ENCODE measurements around the gene RASGRP4. TPM values are rescaled to one million over a fixed set of nuclear protein-coding genes. Genes with fewer than 3 reads are reported as not detected.

Gene RASGRP4
- total and polyA plus RNA-seq, 4 donors: 1.2 to 2.0 (median 1.6) TPM

- no peaks in the 10 kb centered on the region for H3K27me3 ChIP-seq (ENCODE audit: control insufficient read depth, insufficient read depth, low read length)
- H3K27ac ChIP-seq (ENCODE audit: low read depth, low read length): no peak overlapping the region
- peaks cover 8% of the 10 kb centered on the region for H3K36me3 ChIP-seq (ENCODE audit: control insufficient read depth, insufficient read depth, low read length)
- H3K9me3 ChIP-seq (ENCODE audit: control insufficient read depth, insufficient read depth, low read length): no peaks in the 10 kb centered on the region
- no peak for DNase-seq (ENCODE audit: low read depth in 4 of 6, low spot score in 6 of 6)
- no peak overlapping the region for H3K4me3 ChIP-seq (ENCODE audit: low read depth, low read length)
- no peaks in the 10 kb centered on the region for H3K4me1 ChIP-seq (ENCODE audit: control insufficient read depth, insufficient read depth, low read length)
- 70% methylated on average over 11 of the region's 15 CpGs for WGBS (ENCODE audit: insufficient coverage)
Measured at GRCh38 chr19:38464421-38465082, 38.5 kb upstream of the RASGRP4 start.

GRCh38 chr19:38463365-38463764 is 37.3 kb upstream of the RASGRP4 start:
- no peak for DNase-seq (ENCODE audit: low read depth in 4 of 6, low spot score in 6 of 6)
- Histone ChIP-seq H3K4me3 (ENCODE audit: low read depth, low read length) (no peak overlapping the region), H3K27ac (ENCODE audit: low read depth, low read length) (no peak overlapping the region), H3K27me3 (ENCODE audit: control insufficient read depth, insufficient read depth, low read length) (no peaks in the 10 kb centered on the region), H3K36me3 (ENCODE audit: control insufficient read depth, insufficient read depth, low read length) (peaks cover 8% of the 10 kb centered on the region), H3K9me3 (ENCODE audit: control insufficient read depth, insufficient read depth, low read length) (no peaks in the 10 kb centered on the region), H3K4me1 (ENCODE audit: control insufficient read depth, insufficient read depth, low read length) (no peaks in the 10 kb centered on the region)
- WGBS (ENCODE audit: insufficient coverage): 92% methylated on average over 18 of the region's 18 CpGs

- no peak overlapping the region for H3K27ac ChIP-seq (ENCODE audit: low read depth, low read length)
- no peaks in the 10 kb centered on the region for H3K27me3 ChIP-seq (ENCODE audit: control insufficient read depth, insufficient read depth, low read length)
- 89% methylated on average over 13 of the region's 13 CpGs for WGBS (ENCODE audit: insufficient coverage)
Measured at GRCh38 chr19:38458991-38459390, 33.0 kb upstream of the RASGRP4 start.

DNA sequence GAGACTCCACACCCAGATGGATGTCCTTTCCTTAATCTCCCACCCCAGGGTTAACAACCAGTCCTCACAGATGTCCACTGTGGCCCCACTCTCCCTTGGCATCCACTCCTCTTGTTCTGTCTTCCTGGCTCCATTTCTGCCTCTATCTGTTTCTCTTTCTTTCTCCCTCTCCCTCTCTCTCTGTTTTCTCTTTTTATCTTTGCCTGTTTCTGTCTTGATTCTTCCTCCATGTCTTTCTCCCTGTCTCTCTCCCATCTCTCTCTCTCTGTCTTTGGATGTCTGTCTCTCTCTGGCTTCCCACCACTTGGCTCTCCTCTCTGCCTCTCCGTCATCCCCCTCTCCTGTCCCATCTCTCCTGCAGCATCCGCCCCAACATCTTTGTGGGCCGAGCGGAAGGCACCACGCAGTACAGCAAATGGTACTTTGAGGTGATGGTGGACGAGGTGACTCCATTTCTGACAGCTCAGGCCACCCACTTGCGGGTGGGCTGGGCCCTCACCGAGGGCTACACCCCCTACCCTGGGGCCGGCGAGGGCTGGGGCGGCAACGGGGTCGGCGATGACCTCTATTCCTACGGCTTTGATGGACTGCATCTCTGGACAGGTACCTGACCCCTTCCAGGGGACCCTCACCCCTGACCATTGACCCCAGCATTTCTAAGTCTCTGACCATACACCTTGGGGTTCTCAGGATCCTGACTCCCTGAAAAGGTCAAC is 31.8 kb upstream of the RASGRP4 start:
- WGBS (ENCODE audit: insufficient coverage): 93% methylated on average over 11 of the region's 15 CpGs
- Histone ChIP-seq H3K4me1 (ENCODE audit: control insufficient read depth, insufficient read depth, low read length) (no peaks in the 10 kb centered on the region), H3K9me3 (ENCODE audit: control insufficient read depth, insufficient read depth, low read length) (no peaks in the 10 kb centered on the region), H3K27me3 (ENCODE audit: control insufficient read depth, insufficient read depth, low read length) (no peaks in the 10 kb centered on the region), H3K27ac (ENCODE audit: low read depth, low read length) (no peak overlapping the region), H3K4me3 (ENCODE audit: low read depth, low read length) (no peak overlapping the region), H3K36me3 (ENCODE audit: control insufficient read depth, insufficient read depth, low read length) (peaks cover 2% of the 10 kb centered on the region)
- DNase-seq (ENCODE audit: low read depth in 4 of 6, low spot score in 6 of 6): no peak

More at GRCh38 chr19:38458991-38459390, 33.0 kb upstream of the RASGRP4 start:
- no peaks in the 10 kb centered on the region for H3K4me1 ChIP-seq (ENCODE audit: control insufficient read depth, insufficient read depth, low read length)
- no peak overlapping the region for H3K4me3 ChIP-seq (ENCODE audit: low read depth, low read length)
- no peaks in the 10 kb centered on the region for H3K9me3 ChIP-seq (ENCODE audit: control insufficient read depth, insufficient read depth, low read length)
- H3K36me3 ChIP-seq (ENCODE audit: control insufficient read depth, insufficient read depth, low read length): peaks cover 2% of the 10 kb centered on the region
- no peak for DNase-seq (ENCODE audit: low read depth in 4 of 6, low spot score in 6 of 6)

DNA sequence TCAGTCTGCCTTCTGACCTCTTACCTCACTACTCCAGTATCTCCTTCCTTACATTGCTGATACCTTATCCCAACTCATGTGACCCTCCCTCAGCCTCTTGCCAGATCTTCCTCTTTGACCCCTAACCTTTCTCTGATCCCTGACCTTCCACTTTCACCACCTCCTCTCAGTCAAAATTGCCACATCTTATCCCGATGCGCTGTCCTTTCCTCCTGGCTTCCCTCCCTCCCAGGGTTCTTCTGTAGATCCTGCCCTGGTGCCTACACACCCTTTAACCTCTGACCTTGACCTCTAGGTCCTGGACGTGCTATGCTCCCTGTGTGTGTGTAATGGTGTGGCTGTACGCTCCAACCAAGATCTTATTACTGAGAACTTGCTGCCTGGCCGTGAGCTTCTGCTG is 31.2 kb upstream of the RASGRP4 start:
- Histone ChIP-seq H3K4me1 (ENCODE audit: control insufficient read depth, insufficient read depth, low read length) (no peaks in the 10 kb centered on the region), H3K36me3 (ENCODE audit: control insufficient read depth, insufficient read depth, low read length) (peaks cover 2% of the 10 kb centered on the region), H3K27me3 (ENCODE audit: control insufficient read depth, insufficient read depth, low read length) (no peaks in the 10 kb centered on the region), H3K9me3 (ENCODE audit: control insufficient read depth, insufficient read depth, low read length) (no peaks in the 10 kb centered on the region), H3K27ac (ENCODE audit: low read depth, low read length) (no peak overlapping the region), H3K4me3 (ENCODE audit: low read depth, low read length) (no peak overlapping the region)
- 94% methylated on average over 3 of the region's 5 CpGs for WGBS (ENCODE audit: insufficient coverage)
- DNase-seq (ENCODE audit: low read depth in 4 of 6, low spot score in 6 of 6): no peak

DNA sequence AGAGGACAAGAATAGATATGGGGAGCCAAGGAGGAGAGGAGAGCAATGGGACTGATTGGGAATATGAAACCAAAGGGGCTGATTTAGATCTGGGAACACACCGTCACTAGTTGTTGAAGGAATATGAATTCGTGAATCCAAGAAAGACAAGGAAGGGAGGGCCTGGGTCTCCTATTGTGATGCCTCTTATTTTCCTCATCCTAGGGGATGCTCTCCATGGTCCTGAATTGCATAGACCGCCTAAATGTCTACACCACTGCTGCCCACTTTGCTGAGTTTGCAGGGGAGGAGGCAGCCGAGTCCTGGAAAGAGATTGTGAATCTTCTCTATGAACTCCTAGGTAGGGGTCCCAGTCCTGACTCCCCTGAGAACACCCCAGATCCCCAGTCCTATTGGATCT is 29.0 kb upstream of the RASGRP4 start:
- H3K9me3 ChIP-seq (ENCODE audit: control insufficient read depth, insufficient read depth, low read length): no peaks in the 10 kb centered on the region
- DNase-seq (ENCODE audit: low read depth in 4 of 6, low spot score in 6 of 6): peak in 1 of 6 donors; percentile 23
- H3K4me1 ChIP-seq (ENCODE audit: control insufficient read depth, insufficient read depth, low read length): no peaks in the 10 kb centered on the region
- H3K4me3 ChIP-seq (ENCODE audit: low read depth, low read length): no peak overlapping the region
- WGBS (ENCODE audit: insufficient coverage): no CpG with 5 or more reads among the region's 4 CpGs
- no peaks in the 10 kb centered on the region for H3K27me3 ChIP-seq (ENCODE audit: control insufficient read depth, insufficient read depth, low read length)
- H3K27ac ChIP-seq (ENCODE audit: low read depth, low read length): no peak overlapping the region
- peaks cover 2% of the 10 kb centered on the region for H3K36me3 ChIP-seq (ENCODE audit: control insufficient read depth, insufficient read depth, low read length)

DNA sequence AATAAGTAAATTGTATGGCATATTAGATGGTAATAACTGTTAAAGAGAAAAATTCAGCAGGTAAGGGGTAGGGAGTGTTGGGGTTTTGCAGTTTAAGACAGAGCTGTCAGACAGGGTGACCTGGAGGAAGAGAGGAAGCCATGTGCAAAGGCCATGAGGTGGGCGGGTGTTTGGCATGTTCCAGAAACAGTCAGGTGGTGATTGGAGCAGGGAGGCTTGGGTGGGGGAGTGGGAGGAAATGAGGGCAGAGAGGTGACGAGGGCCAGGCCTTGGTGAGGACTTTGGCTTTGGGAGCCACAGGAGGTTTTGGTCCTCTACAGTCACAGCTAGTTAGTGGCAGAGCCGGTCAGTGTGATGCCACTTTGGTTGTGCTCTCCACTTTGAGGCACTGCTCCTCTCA is 27.6 kb upstream of the RASGRP4 start:
- Histone ChIP-seq H3K4me1 (ENCODE audit: control insufficient read depth, insufficient read depth, low read length) (no peaks in the 10 kb centered on the region), H3K9me3 (ENCODE audit: control insufficient read depth, insufficient read depth, low read length) (no peaks in the 10 kb centered on the region), H3K4me3 (ENCODE audit: low read depth, low read length) (no peak overlapping the region), H3K27ac (ENCODE audit: low read depth, low read length) (no peak overlapping the region), H3K36me3 (ENCODE audit: control insufficient read depth, insufficient read depth, low read length) (peaks cover 2% of the 10 kb centered on the region), H3K27me3 (ENCODE audit: control insufficient read depth, insufficient read depth, low read length) (no peaks in the 10 kb centered on the region)
- 71% methylated on average over 2 of the region's 3 CpGs for WGBS (ENCODE audit: insufficient coverage)
- DNase-seq (ENCODE audit: low read depth in 4 of 6, low spot score in 6 of 6): no peak

GRCh38 chr19:38452430-38453366 is 26.7 kb upstream of the RASGRP4 start:
- H3K4me3 ChIP-seq (ENCODE audit: low read depth, low read length): no peak overlapping the region
- no peak for DNase-seq (ENCODE audit: low read depth in 4 of 6, low spot score in 6 of 6)
- H3K9me3 ChIP-seq (ENCODE audit: control insufficient read depth, insufficient read depth, low read length): no peaks in the 10 kb centered on the region
- 83% methylated on average over 44 of the region's 45 CpGs for WGBS (ENCODE audit: insufficient coverage)
- H3K4me1 ChIP-seq (ENCODE audit: control insufficient read depth, insufficient read depth, low read length): no peaks in the 10 kb centered on the region
- H3K27ac ChIP-seq (ENCODE audit: low read depth, low read length): no peak overlapping the region
- no peaks in the 10 kb centered on the region for H3K27me3 ChIP-seq (ENCODE audit: control insufficient read depth, insufficient read depth, low read length)
- peaks cover 2% of the 10 kb centered on the region for H3K36me3 ChIP-seq (ENCODE audit: control insufficient read depth, insufficient read depth, low read length)

GRCh38 chr19:38451629-38452028 is 25.6 kb upstream of the RASGRP4 start:
- WGBS (ENCODE audit: insufficient coverage): 92% methylated on average over 8 of the region's 9 CpGs
- Histone ChIP-seq H3K27me3 (ENCODE audit: control insufficient read depth, insufficient read depth, low read length) (no peaks in the 10 kb centered on the region), H3K27ac (ENCODE audit: low read depth, low read length) (no peak overlapping the region), H3K36me3 (ENCODE audit: control insufficient read depth, insufficient read depth, low read length) (peaks cover 2% of the 10 kb centered on the region), H3K9me3 (ENCODE audit: control insufficient read depth, insufficient read depth, low read length) (no peaks in the 10 kb centered on the region), H3K4me3 (ENCODE audit: low read depth, low read length) (no peak overlapping the region), H3K4me1 (ENCODE audit: control insufficient read depth, insufficient read depth, low read length) (no peaks in the 10 kb centered on the region)
- no peak for DNase-seq (ENCODE audit: low read depth in 4 of 6, low spot score in 6 of 6)

Measured in spinal cord (tissue), 10 donors.